Measurements from ENCODE around the gene FGF14. TPM values are rescaled to one million over a fixed set of nuclear protein-coding genes. Genes with fewer than 3 reads are reported as not detected.

FGF14 gene
- total and polyA plus RNA-seq, 2 experiments from 2014 or later, result 0.03 TPM; not detected in 1

DNA sequence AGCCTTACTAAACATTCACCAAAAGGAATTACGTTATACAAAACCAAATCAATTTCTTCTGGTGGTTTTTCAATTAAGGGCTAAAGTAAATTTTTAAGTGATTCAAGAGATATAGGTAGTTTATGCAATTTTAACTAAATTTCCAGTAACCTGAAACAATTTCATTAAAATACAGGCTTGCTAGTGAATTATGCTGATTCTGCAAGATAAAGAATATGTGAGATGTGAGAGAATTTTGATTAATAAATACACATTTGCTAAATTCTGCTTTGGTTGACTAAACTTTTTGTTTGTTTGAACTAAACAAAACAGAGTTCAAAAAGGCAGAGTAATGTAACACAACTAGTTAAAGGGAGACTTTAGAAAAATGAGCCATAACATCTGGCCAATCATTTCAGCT lies 27.1 kb downstream of the FGF14 start:
- no peak overlapping the region for H3K27ac Mint-ChIP-seq

DNA sequence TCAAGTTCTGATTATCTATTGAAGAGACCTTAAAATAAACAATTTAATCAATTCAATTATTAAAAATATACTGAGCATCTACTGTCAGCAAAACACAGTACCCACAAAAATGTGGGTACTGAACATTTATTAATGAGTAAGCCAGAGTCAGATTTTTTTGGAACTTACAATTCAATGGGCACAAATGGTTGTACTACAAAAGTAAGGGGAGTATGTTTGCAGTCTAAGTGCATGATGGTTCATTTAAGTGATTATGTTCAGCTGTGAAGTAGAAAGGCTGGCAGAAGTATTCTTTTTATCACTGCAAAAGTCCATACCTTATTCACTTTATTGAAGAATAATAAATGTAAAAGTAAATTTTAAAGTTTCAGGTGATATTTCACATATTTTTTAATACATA lies 27.6 kb downstream of the FGF14 start:
- Mint-ChIP-seq H3K4me1 (peaks cover 1% of the 10 kb centered on the region; the same call in 2 of the 3 replicates), H3K36me3 (ENCODE audit: low read depth) (no peaks in the 10 kb centered on the region), H3K27ac (no peak overlapping the region), H3K9me3 (no peaks in the 10 kb centered on the region), H3K4me3 (no peak overlapping the region), H3K27me3 (ENCODE audit: insufficient read depth, low read depth, poor library complexity) (no peaks in the 10 kb centered on the region)
- H3K27ac ChIP-seq (ENCODE audit: low read depth), result no peak overlapping the region
- H3K27me3 ChIP-seq (ENCODE audit: insufficient read depth), result no peaks in the 10 kb centered on the region
- no peaks in the 10 kb centered on the region for H3K9me2 ChIP-seq (ENCODE audit: insufficient read depth)
- no peak for DNase-seq (ENCODE audit: low spot score)
- H4K20me1 ChIP-seq (replicated peaks; ENCODE audit: insufficient read depth), result no peaks in the 10 kb centered on the region
- H2AFZ ChIP-seq, result no peak overlapping the region
- H3K79me2 ChIP-seq (replicated peaks; ENCODE audit: insufficient read depth), result no peaks in the 10 kb centered on the region
- H3K4me3 ChIP-seq, result no peak overlapping the region
- no peaks in the 10 kb centered on the region for H3K36me3 ChIP-seq (ENCODE audit: insufficient read depth)
- H3F3A ChIP-seq (replicated peaks; ENCODE audit: low read depth), result no peaks in the 10 kb centered on the region
- H3K4me2 ChIP-seq, result no peak overlapping the region
- no peaks in the 10 kb centered on the region for H3K4me1 ChIP-seq (ENCODE audit: insufficient read depth)
- ATAC-seq, result no peak
- TF ChIP-seq, protein P1, sequence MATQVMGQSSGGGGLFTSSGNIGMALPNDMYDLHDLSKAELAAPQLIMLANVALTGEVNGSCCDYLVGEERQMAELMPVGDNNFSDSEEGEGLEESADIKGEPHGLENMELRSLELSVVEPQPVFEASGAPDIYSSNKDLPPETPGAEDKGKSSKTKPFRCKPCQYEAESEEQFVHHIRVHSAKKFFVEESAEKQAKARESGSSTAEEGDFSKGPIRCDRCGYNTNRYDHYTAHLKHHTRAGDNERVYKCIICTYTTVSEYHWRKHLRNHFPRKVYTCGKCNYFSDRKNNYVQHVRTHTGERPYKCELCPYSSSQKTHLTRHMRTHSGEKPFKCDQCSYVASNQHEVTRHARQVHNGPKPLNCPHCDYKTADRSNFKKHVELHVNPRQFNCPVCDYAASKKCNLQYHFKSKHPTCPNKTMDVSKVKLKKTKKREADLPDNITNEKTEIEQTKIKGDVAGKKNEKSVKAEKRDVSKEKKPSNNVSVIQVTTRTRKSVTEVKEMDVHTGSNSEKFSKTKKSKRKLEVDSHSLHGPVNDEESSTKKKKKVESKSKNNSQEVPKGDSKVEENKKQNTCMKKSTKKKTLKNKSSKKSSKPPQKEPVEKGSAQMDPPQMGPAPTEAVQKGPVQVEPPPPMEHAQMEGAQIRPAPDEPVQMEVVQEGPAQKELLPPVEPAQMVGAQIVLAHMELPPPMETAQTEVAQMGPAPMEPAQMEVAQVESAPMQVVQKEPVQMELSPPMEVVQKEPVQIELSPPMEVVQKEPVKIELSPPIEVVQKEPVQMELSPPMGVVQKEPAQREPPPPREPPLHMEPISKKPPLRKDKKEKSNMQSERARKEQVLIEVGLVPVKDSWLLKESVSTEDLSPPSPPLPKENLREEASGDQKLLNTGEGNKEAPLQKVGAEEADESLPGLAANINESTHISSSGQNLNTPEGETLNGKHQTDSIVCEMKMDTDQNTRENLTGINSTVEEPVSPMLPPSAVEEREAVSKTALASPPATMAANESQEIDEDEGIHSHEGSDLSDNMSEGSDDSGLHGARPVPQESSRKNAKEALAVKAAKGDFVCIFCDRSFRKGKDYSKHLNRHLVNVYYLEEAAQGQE (IDR thresholded peaks at IDR 0.05; ENCODE audit: unreplicated experiment), result no peak
- no peak for TF ChIP-seq EZH2 (IDR thresholded peaks at IDR 0.05; ENCODE audit: low read depth, unreplicated experiment)
- TF ChIP-seq ZNF331 (CRISPR knock-in tag; IDR thresholded peaks at IDR 0.05; ENCODE audit: low read depth), result no peak
- TF ChIP-seq NANOG (IDR thresholded peaks at IDR 0.05; ENCODE audit: borderline replicate concordance), result no peak

More for the DNA sequence above, 27.1 kb downstream of the FGF14 start:
- Histone ChIP-seq H3K79me2 (replicated peaks; ENCODE audit: insufficient read depth) (no peaks in the 10 kb centered on the region), H3K4me1 (ENCODE audit: insufficient read depth) (no peaks in the 10 kb centered on the region), H3K9me2 (ENCODE audit: insufficient read depth) (no peaks in the 10 kb centered on the region), H3K4me3 (no peak overlapping the region), H2AFZ (no peak overlapping the region), H3K27ac (ENCODE audit: low read depth) (no peak overlapping the region), H3K27me3 (ENCODE audit: insufficient read depth) (no peaks in the 10 kb centered on the region), H3K36me3 (ENCODE audit: insufficient read depth) (no peaks in the 10 kb centered on the region), H3K4me2 (no peak overlapping the region), H3F3A (replicated peaks; ENCODE audit: low read depth) (no peaks in the 10 kb centered on the region), H4K20me1 (replicated peaks; ENCODE audit: insufficient read depth) (no peaks in the 10 kb centered on the region)
- TF ChIP-seq, protein P1 (IDR thresholded peaks at IDR 0.05; ENCODE audit: unreplicated experiment), result no peak
- TF ChIP-seq EZH2phosphoT487 (IDR thresholded peaks at IDR 0.05; ENCODE audit: unreplicated experiment), result no peak
- TF ChIP-seq ZNF331 (CRISPR knock-in tag; IDR thresholded peaks at IDR 0.05; ENCODE audit: low read depth), result no peak
- TF ChIP-seq ZNF114 (CRISPR knock-in tag; IDR thresholded peaks at IDR 0.05), result no peak
- no peak for TF ChIP-seq POLR2AphosphoS5 (IDR thresholded peaks at IDR 0.05; ENCODE audit: low read depth)
- TF ChIP-seq JUNB (IDR thresholded peaks at IDR 0.05; ENCODE audit: unreplicated experiment), result no peak
- TF ChIP-seq NANOG (IDR thresholded peaks at IDR 0.05; ENCODE audit: borderline replicate concordance), result no peak
- H3K4me1 Mint-ChIP-seq, result no peaks in the 10 kb centered on the region
- no peak for DNase-seq (ENCODE audit: low spot score)
- no peak overlapping the region for H3K4me3 Mint-ChIP-seq
- H3K27me3 Mint-ChIP-seq (ENCODE audit: insufficient read depth, low read depth, poor library complexity), result no peaks in the 10 kb centered on the region
- ATAC-seq, result no peak
- H3K9me3 Mint-ChIP-seq, result no peaks in the 10 kb centered on the region
- no peaks in the 10 kb centered on the region for H3K36me3 Mint-ChIP-seq (ENCODE audit: low read depth)

All from GM23338 (cell line).